B cell (primary cell): ENCODE measurements around the gene ARHGEF33. TPM values are rescaled to one million over a fixed set of nuclear protein-coding genes. Genes with fewer than 3 reads are reported as not detected.

Experiments
- ATAC-seq: fragments of 200-7000 bp; cut with Tn5 transposase; one replicate; pipeline ENCODE4 v1.10.0; 2021; ENCODE audit warnings: low read depth, mild to moderate bottlenecking, moderate number of reproducible peaks, moderate library complexity
- CTCF ChIA-PET: fragments of 350-600 bp; sonication (Branson Sonifier 250); formaldehyde crosslinking; loops from one replicate; lab custom pipeline; 2021; ENCODE audit warnings: antibody characterized with exemption, inconsistent platforms; lab: Charles Lee
- POLR2A ChIA-PET: fragments of 350-600 bp; sonication (Branson Sonifier 250); formaldehyde crosslinking; loops from one replicate; lab custom pipeline; 2021; ENCODE audit warnings: antibody characterized with exemption; lab: Charles Lee
- DNase-seq: peaks from one replicate; pipeline ENCODE4 v3.0.0; 2013
- H2AFZ ChIP-seq: 2 replicates; pipeline ENCODE4 v1.6.1; 2012; ENCODE audit warnings: mild to moderate bottlenecking, low read depth, low read length; ENCODE audit not compliant: insufficient read depth, poor library complexity, severe bottlenecking
- H3K27ac ChIP-seq, 2 donors: 1 replicate in 1 of 2; 2 replicates in 1 of 2; pipeline ENCODE4 v1.5.1; 2012 to 2013; ENCODE audit warnings: low read length in 2 of 2, mild to moderate bottlenecking in 2 of 2, moderate library complexity in 1 of 2
- H3K27me3 ChIP-seq, 4 experiments: fragments of 200-600 bp in 1 of 4; sonication (generic) in 1 of 4; replicated peaks in 1 of 4; 1 replicate in 2 of 4; 2 replicates in 2 of 4; pipeline versions ENCODE4 v1.6.1 to v1.7.0; 2013 to 2016; ENCODE audit warnings: low read length in 3 of 4, mild to moderate bottlenecking in 2 of 4, mixed read lengths in 1 of 4, moderate library complexity in 1 of 4; ENCODE audit not compliant: insufficient read depth in 4 of 4, control insufficient read depth in 3 of 4; ENCODE audit errors: control extremely low read depth in 1 of 4
- H3K36me3 ChIP-seq, 2 experiments: replicated peaks in 1 of 2; 1 replicate in 1 of 2; 2 replicates in 1 of 2; pipeline versions ENCODE4 v1.6.1 to v1.7.1; 2013; ENCODE audit warnings: low read length in 1 of 2; ENCODE audit not compliant: insufficient read depth in 2 of 2, control insufficient read depth in 1 of 2; ENCODE audit errors: control extremely low read depth in 1 of 2, extremely low read depth in 1 of 2
- H3K4me1 ChIP-seq, 2 donors: fragments of 200-600 bp in 1 of 2; sonication (generic) in 1 of 2; 1 replicate in 1 of 2; 2 replicates in 1 of 2; pipeline versions ENCODE4 v1.5.1 to v1.6.1; 2013 to 2017; ENCODE audit warnings: low read length in 2 of 2; ENCODE audit not compliant: control insufficient read depth in 2 of 2, insufficient read depth in 2 of 2
- H3K4me2 ChIP-seq: replicated peaks from 2 replicates; pipeline ENCODE3; 2012; ENCODE audit warnings: mild to moderate bottlenecking, low read depth, low read length; ENCODE audit not compliant: poor library complexity, severe bottlenecking
- H3K4me3 ChIP-seq, 5 experiments: fragments of 200-600 bp in 1 of 5; sonication (generic) in 1 of 5; 1 replicate in 3 of 5; 2 replicates in 2 of 5; pipeline versions ENCODE4 v1.5.1 to v1.7.0; 2011 to 2016; ENCODE audit warnings: low read length in 4 of 5, mild to moderate bottlenecking in 4 of 5, low read depth in 2 of 5, control low read depth in 1 of 5, moderate library complexity in 1 of 5; ENCODE audit not compliant: insufficient read depth in 1 of 5; ENCODE audit errors: control extremely low read depth in 1 of 5, extremely low read depth in 1 of 5
- H3K79me2 ChIP-seq: fragments of 200-600 bp; sonication (generic); one replicate; pipeline ENCODE4 v1.6.0; 2016; ENCODE audit warnings: low read length; ENCODE audit not compliant: control insufficient read depth, insufficient read depth
- H3K9ac ChIP-seq: fragments of 200-600 bp; sonication (generic); 2 replicates; pipeline ENCODE4 v1.6.1; 2017; ENCODE audit warnings: mild to moderate bottlenecking, low read length, moderate library complexity
- H3K9me3 ChIP-seq, 3 donors: one replicate each; pipeline versions ENCODE4 v1.6.1 to v1.7.1; 2013; ENCODE audit warnings: low read length in 2 of 3; ENCODE audit not compliant: control insufficient read depth in 2 of 3, insufficient read depth in 1 of 3; ENCODE audit errors: control extremely low read depth in 1 of 3
- H4K20me1 ChIP-seq: 2 replicates; pipeline ENCODE4 v1.6.0; 2012; ENCODE audit warnings: mild to moderate bottlenecking, low read length; ENCODE audit not compliant: insufficient read depth, control insufficient read depth, poor library complexity, severe bottlenecking
- H3K27ac Mint-ChIP-seq: one replicate; pipeline ENCODE4 v1.8.0; 2021; ENCODE audit warnings: mixed read lengths
- H3K27me3 Mint-ChIP-seq: one replicate; pipeline ENCODE4 v1.8.0; 2021; ENCODE audit warnings: mixed read lengths
- H3K4me1 Mint-ChIP-seq: one replicate; pipeline ENCODE4 v1.8.0; 2021; ENCODE audit warnings: mixed read lengths
- H3K4me3 Mint-ChIP-seq: one replicate; pipeline ENCODE4 v1.8.0; 2021; ENCODE audit warnings: mixed read lengths
- H3K9me3 Mint-ChIP-seq: one replicate; pipeline ENCODE4 v1.8.0; 2022; ENCODE audit warnings: mixed read lengths; ENCODE audit not compliant: insufficient read depth
- EZH2 ChIP-seq: IDR thresholded peaks from 2 replicates; pipeline ENCODE4 v1.6.1; 2012; ENCODE audit warnings: borderline replicate concordance, low read depth, mild to moderate bottlenecking, moderate library complexity, low read length; ENCODE audit not compliant: insufficient read depth, poor library complexity, severe bottlenecking
- WGBS: methylation state at CpG from one replicate; pipeline ENCODE4 v1.1.5; 2013; ENCODE audit warnings: missing lambda C conversion rate; ENCODE audit not compliant: insufficient coverage; 5-methylcytosine and 5-hydroxymethylcytosine counted together
- intact Hi-C: fragments of 100-400 bp; cut with micrococcal nuclease; formaldehyde crosslinking; loops from one replicate; pipeline ENCODE4 v1.10.0; 2022
- polyA plus RNA-seq: library from polyadenylated mRNA; depleted of rRNA; stranded (reverse); fragments of >200 nt; gene quantifications from 2 replicates; pipeline ENCODE4 v1.2.3, GENCODE V29; 2012
- total RNA-seq, 2 donors: library from RNA; stranded (reverse); fragments of 120-200 nt in 1 of 2; gene quantifications; 1 replicate in 1 of 2; 2 replicates in 1 of 2; pipeline versions ENCODE4 v1.2.3 to v1.2.4, GENCODE V29; 2013 to 2022
- TF ChIP-seq, protein P1 (sequence below): fragments of 200-600 bp; IDR thresholded peaks from one replicate; pipeline ENCODE4 v1.8.0; 2022; ENCODE audit warnings: antibody characterized with exemption, mild to moderate bottlenecking

ARHGEF33 gene
- total and polyA plus RNA-seq, 2 donors (not counting 1 experiment from before 2014, with no cell fraction given), result 0.04 to 0.20 TPM

DNA sequence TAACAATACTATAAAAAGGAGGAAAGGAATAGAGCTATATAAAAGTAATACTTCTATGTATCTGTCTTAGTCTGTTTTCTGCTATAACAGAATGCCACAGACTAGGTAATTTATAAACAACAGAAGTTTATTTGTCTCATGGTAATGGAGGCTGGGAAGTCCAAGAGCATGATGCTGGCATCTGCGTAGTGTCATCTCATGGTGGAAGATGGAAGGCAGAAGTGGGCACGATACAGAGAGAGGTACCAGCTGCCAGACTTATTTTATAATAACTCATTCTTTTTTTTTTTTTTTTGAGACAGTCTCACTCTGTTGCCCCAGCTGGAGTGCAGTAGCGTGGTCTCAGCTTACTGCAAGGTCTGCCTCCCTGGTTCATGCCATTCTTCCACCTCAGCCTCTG is 18.2 kb upstream of the ARHGEF33 start:
- Histone ChIP-seq H3K79me2 (peaks cover 58% of the 10 kb centered on the region), H3K36me3 (peaks cover 7 to 8% of the 10 kb centered on the region in 2 experiments), H3K27ac (no peak overlapping the region), H3K4me2 (no peak overlapping the region), H3K9me3 (peaks cover 2 to 10% (median 4%) of the 10 kb centered on the region in 3 donors), H2AFZ (no peak overlapping the region), H3K4me3 (no peak overlapping the region), H4K20me1 (peaks cover 7% of the 10 kb centered on the region), H3K9ac (no peak overlapping the region), H3K27me3 (no peaks in the 10 kb centered on the region), H3K4me1 (peaks cover 10 to 14% of the 10 kb centered on the region in 2 donors)
- DNase-seq (no peak), ATAC-seq (no peak)
- Mint-ChIP-seq H3K9me3 (peaks cover 11% of the 10 kb centered on the region), H3K27ac (no peak overlapping the region), H3K4me1 (peaks cover 23% of the 10 kb centered on the region), H3K27me3 (no peaks in the 10 kb centered on the region), H3K4me3 (no peak overlapping the region)
- intact Hi-C loops, result no loop called here
- no CpG with 5 or more reads among the region's 3 CpGs for WGBS
- ChIA-PET CTCF (interaction anchor here (0.8 kb wide), 1 partner anchor 9 kb away, joined by 5 read pairs; no protein-coding TSS in a partner anchor), POLR2A (no interaction called here)
- TF ChIP-seq, protein P1, sequence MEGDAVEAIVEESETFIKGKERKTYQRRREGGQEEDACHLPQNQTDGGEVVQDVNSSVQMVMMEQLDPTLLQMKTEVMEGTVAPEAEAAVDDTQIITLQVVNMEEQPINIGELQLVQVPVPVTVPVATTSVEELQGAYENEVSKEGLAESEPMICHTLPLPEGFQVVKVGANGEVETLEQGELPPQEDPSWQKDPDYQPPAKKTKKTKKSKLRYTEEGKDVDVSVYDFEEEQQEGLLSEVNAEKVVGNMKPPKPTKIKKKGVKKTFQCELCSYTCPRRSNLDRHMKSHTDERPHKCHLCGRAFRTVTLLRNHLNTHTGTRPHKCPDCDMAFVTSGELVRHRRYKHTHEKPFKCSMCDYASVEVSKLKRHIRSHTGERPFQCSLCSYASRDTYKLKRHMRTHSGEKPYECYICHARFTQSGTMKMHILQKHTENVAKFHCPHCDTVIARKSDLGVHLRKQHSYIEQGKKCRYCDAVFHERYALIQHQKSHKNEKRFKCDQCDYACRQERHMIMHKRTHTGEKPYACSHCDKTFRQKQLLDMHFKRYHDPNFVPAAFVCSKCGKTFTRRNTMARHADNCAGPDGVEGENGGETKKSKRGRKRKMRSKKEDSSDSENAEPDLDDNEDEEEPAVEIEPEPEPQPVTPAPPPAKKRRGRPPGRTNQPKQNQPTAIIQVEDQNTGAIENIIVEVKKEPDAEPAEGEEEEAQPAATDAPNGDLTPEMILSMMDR, result no peak
- TF ChIP-seq EZH2, result no peak

DNA sequence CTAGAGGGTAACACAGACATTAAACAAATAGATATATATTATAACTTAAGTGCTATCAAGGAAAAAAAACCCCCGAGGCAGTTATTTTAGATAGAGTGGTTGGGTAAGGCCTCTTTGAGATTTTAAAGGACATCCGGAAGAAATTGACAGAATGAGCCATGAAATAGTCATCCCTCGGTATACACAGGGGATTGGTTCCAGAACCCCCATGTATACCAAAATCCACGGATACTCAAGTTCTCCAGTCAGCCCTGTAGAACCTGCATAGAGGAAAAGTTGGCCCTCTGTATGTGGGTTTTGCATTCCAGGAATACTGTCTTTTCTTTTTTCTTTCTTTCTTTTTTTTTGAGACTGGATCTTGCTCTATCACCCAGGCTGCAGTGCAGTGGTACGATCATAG is 15.9 kb upstream of the ARHGEF33 start:
- no peak for TF ChIP-seq EZH2
- TF ChIP-seq, protein P1, result no peak
- Histone ChIP-seq H3K4me1 (peaks cover 12 to 18% of the 10 kb centered on the region in 2 donors), H3K36me3 (no peaks in the 10 kb centered on the region), H3K9me3 (peaks cover 2 to 10% (median 4%) of the 10 kb centered on the region in 3 donors), H3K79me2 (peaks cover 58% of the 10 kb centered on the region), H3K27ac (no peak overlapping the region), H4K20me1 (peaks cover 7% of the 10 kb centered on the region), H2AFZ (no peak overlapping the region), H3K9ac (no peak overlapping the region), H3K27me3 (no peaks in the 10 kb centered on the region), H3K4me2 (no peak overlapping the region), H3K4me3 (no peak overlapping the region)
- Mint-ChIP-seq H3K4me1 (peaks cover 25% of the 10 kb centered on the region), H3K27ac (no peak overlapping the region), H3K4me3 (no peak overlapping the region), H3K27me3 (no peaks in the 10 kb centered on the region), H3K9me3 (peaks cover 11% of the 10 kb centered on the region)
- ATAC-seq, result no peak
- no CpG with 5 or more reads among the region's 5 CpGs for WGBS
- intact Hi-C loops, result no loop called here
- DNase-seq, result no peak
- ChIA-PET CTCF (no interaction called here), POLR2A (interaction anchor here (0.6 kb wide), 1 partner anchor 629 kb away, joined by 3 read pairs; no protein-coding TSS in a partner anchor)
